Keratinocyte (primary cell): Measurements from ENCODE around the gene SETD7. TPM values are rescaled to one million over a fixed set of nuclear protein-coding genes. Genes with fewer than 3 reads are reported as not detected.

Experiments used
- DNase-seq: peaks from one replicate; pipeline ENCODE4 v3.0.0-alpha.2; 2011; ENCODE audit warnings: low read depth, missing footprints, low spot score
- FAIRE-seq: peaks from 2 replicates; lab custom pipeline; 2011; peaks lifted over from hg19 to GRCh38; lab: Jason Lieb, UNC
- H2AFZ ChIP-seq: 2 replicates; pipeline ENCODE4 v1.6.0; 2012; ENCODE audit warnings: low read length, control low read depth, inconsistent platforms; ENCODE audit not compliant: control insufficient read depth
- H3K27ac ChIP-seq: 2 replicates; pipeline ENCODE4 v1.5.1; 2011; ENCODE audit warnings: low read length; ENCODE audit not compliant: control insufficient read depth, insufficient read depth
- H3K27me3 ChIP-seq: 3 replicates; pipeline ENCODE4 v1.6.0; 2011; ENCODE audit warnings: low read length; ENCODE audit not compliant: control insufficient read depth, insufficient read depth; ENCODE audit errors: extremely low read depth
- H3K36me3 ChIP-seq, 2 experiments: 2 replicates in 1 of 2; 3 replicates in 1 of 2; pipeline ENCODE4 v1.5.1; 2011; ENCODE audit warnings: low read length in 2 of 2, mild to moderate bottlenecking in 1 of 2; ENCODE audit not compliant: control insufficient read depth in 2 of 2, insufficient read depth in 2 of 2; ENCODE audit errors: extremely low read depth in 1 of 2
- H3K4me1 ChIP-seq: 3 replicates; pipeline ENCODE4 v1.5.1; 2011; ENCODE audit warnings: low read length; ENCODE audit not compliant: control insufficient read depth, insufficient read depth; ENCODE audit errors: extremely low read depth
- H3K4me2 ChIP-seq: 3 replicates; pipeline ENCODE4 v1.6.0; 2011; ENCODE audit warnings: low read depth, low read length; ENCODE audit not compliant: control insufficient read depth, insufficient read depth; ENCODE audit errors: extremely low read depth
- H3K4me3 ChIP-seq, 3 experiments: fragments of 200-600 bp in 1 of 3; sonication (generic) in 1 of 3; 2 replicates in 2 of 3; 3 replicates in 1 of 3; pipeline ENCODE4 v1.5.1; 2011 to 2016; ENCODE audit warnings: low read length in 3 of 3, mild to moderate bottlenecking in 3 of 3, control low read depth in 2 of 3, inconsistent platforms in 1 of 3, low read depth in 1 of 3, mixed read lengths in 1 of 3, mixed run types in 1 of 3, moderate library complexity in 1 of 3; ENCODE audit not compliant: control insufficient read depth in 2 of 3, insufficient read depth in 2 of 3; ENCODE audit errors: extremely low read depth in 1 of 3
- H3K79me2 ChIP-seq: 2 replicates; pipeline ENCODE4 v1.6.0; 2012; ENCODE audit warnings: low read length; ENCODE audit not compliant: control insufficient read depth, insufficient read depth
- H3K9ac ChIP-seq: 3 replicates; pipeline ENCODE4 v1.6.0; 2011; ENCODE audit warnings: low read length; ENCODE audit not compliant: control insufficient read depth, insufficient read depth; ENCODE audit errors: extremely low read depth
- H3K9me1 ChIP-seq: 3 replicates; pipeline ENCODE4 v1.6.0; 2011; ENCODE audit warnings: low read length; ENCODE audit not compliant: control insufficient read depth, insufficient read depth; ENCODE audit errors: extremely low read depth
- H3K9me3 ChIP-seq: 2 replicates; pipeline ENCODE4 v1.5.1; 2012; ENCODE audit warnings: low read depth, low read length; ENCODE audit not compliant: control insufficient read depth
- H4K20me1 ChIP-seq: 3 replicates; pipeline ENCODE4 v1.6.0; 2011; ENCODE audit warnings: low read length; ENCODE audit not compliant: control insufficient read depth, insufficient read depth; ENCODE audit errors: extremely low read depth
- CTCF ChIP-seq, 3 experiments: IDR thresholded peaks in 1 of 3; conservative IDR thresholded peaks in 1 of 3; optimal IDR thresholded peaks in 1 of 3; 2 replicates in 2 of 3; 3 replicates in 1 of 3; pipeline versions ENCODE3 to v1.5.1; 2011; ENCODE audit warnings: low read length in 3 of 3, mild to moderate bottlenecking in 3 of 3, moderate library complexity in 2 of 3, control low read depth in 1 of 3, inconsistent platforms in 1 of 3; ENCODE audit not compliant: insufficient read depth in 2 of 3; ENCODE audit errors: extremely low read depth in 1 of 3
- EZH2 ChIP-seq: IDR thresholded peaks from one replicate; pipeline ENCODE4 v1.6.1; 2012; ENCODE audit warnings: inconsistent platforms, mild to moderate bottlenecking, low read length, moderate library complexity
- dilution Hi-C: fragments of 300-500 bp; cut with MboI; formaldehyde crosslinking; loops from one replicate; pipeline ENCODE4 v1.7.0; 2020; ENCODE audit warnings: low sequenced_read_pairs; ENCODE audit not compliant: extremely low pct_ligation_motif_present
- polyA plus RNA-seq, 5 experiments: library from polyadenylated mRNA; depleted of rRNA in 3 of 5; stranded (reverse) in 3 of 5; stranded (forward) in 1 of 5; unstranded in 1 of 5; fragments of >200 nt; gene quantifications; 1 replicate in 1 of 5; 2 replicates in 3 of 5; 3 replicates in 1 of 5; pipeline versions ENCODE4 v1.2.1 to v1.2.3, GENCODE V29; 2011 to 2012; ENCODE audit warnings: missing spikeins in 2 of 5, low read depth in 1 of 5, low replicate concordance in 1 of 5

Gene SETD7
- polyA plus RNA-seq, 1 donor (not counting 4 experiments of a cell fraction or from before 2014, with no cell fraction given): 18.8 TPM

DNA sequence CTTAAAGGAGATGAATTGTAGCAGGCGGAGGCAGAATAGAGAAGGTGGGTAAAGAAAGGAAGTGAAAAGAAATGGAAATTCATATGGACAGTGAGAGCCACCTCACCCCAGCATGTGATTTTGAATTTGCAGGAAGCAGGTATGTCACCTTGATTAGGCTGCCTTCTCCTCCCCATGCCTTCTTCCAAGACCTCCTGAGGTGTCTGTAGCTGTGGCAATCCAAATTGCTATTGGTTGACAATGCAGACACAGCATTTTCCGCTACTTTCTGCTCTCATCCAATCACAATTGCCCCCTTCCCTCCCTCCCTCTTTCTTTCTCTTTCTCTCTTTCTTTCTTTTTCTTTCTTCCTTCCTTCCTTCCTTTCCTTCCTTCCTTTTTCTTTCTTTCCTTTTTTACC is 63.6 kb downstream of the SETD7 start:
- Histone ChIP-seq H3K9me1 (no peaks in the 10 kb centered on the region), H3K4me3 (no peak overlapping the region), H3K27ac (no peak overlapping the region), H3K9me3 (no peaks in the 10 kb centered on the region), H3K9ac (no peak overlapping the region), H4K20me1 (no peaks in the 10 kb centered on the region), H3K36me3 (no peaks in the 10 kb centered on the region), H2AFZ (no peak overlapping the region), H3K27me3 (no peaks in the 10 kb centered on the region), H3K4me2 (no peak overlapping the region), H3K79me2 (no peaks in the 10 kb centered on the region), H3K4me1 (no peaks in the 10 kb centered on the region)
- no peak for TF ChIP-seq CTCF (optimal IDR thresholded peaks at IDR 0.05 in 1 of 3, IDR thresholded peaks at IDR 0.05 in 1 of 3, conservative IDR thresholded peaks at IDR 0.05 in 1 of 3; ENCODE audit: extremely low read depth in 1 of 3, insufficient read depth in 2 of 3, low read length in 3 of 3)
- no peak for TF ChIP-seq EZH2
- FAIRE-seq (no peak), DNase-seq (no peak)
- dilution Hi-C loops: no loop called here

DNA sequence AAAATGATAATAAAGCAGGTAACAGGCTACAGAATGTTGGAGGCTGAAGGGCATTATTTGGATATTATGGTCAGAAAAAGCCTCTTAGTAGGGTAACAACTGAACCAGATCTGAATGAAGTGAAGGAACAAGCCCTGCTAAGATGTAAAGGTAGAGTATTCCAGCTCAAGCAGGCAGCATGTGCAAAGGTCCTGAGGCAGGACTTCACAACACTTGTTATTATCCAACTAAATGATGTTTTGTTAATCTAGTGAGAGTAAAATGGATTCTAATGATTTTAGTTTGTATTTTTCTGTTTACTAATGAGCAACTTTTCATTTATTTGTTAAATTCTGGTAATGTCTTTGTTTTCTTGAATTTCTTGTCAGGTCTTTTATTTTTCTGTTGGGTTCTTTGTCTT is 66.4 kb downstream of the SETD7 start:
- TF ChIP-seq EZH2 (no peak), CTCF (optimal IDR thresholded peaks at IDR 0.05 in 1 of 3, IDR thresholded peaks at IDR 0.05 in 1 of 3, conservative IDR thresholded peaks at IDR 0.05 in 1 of 3; ENCODE audit: extremely low read depth in 1 of 3, insufficient read depth in 2 of 3, low read length in 3 of 3) (no peak)
- H3K9me1 ChIP-seq: no peaks in the 10 kb centered on the region
- no peak for FAIRE-seq
- H4K20me1 ChIP-seq: no peaks in the 10 kb centered on the region
- H3K27me3 ChIP-seq: no peaks in the 10 kb centered on the region
- H3K36me3 ChIP-seq: no peaks in the 10 kb centered on the region
- H3K4me1 ChIP-seq: no peaks in the 10 kb centered on the region
- dilution Hi-C loops: no loop called here
- no peak overlapping the region for H3K4me2 ChIP-seq
- no peak overlapping the region for H3K4me3 ChIP-seq
- no peaks in the 10 kb centered on the region for H3K79me2 ChIP-seq
- H3K27ac ChIP-seq: no peak overlapping the region
- no peaks in the 10 kb centered on the region for H3K9me3 ChIP-seq
- no peak overlapping the region for H3K9ac ChIP-seq
- no peak for DNase-seq
- no peak overlapping the region for H2AFZ ChIP-seq
